ENCODE data around the gene CEP68.

CEP68 gene

DNA sequence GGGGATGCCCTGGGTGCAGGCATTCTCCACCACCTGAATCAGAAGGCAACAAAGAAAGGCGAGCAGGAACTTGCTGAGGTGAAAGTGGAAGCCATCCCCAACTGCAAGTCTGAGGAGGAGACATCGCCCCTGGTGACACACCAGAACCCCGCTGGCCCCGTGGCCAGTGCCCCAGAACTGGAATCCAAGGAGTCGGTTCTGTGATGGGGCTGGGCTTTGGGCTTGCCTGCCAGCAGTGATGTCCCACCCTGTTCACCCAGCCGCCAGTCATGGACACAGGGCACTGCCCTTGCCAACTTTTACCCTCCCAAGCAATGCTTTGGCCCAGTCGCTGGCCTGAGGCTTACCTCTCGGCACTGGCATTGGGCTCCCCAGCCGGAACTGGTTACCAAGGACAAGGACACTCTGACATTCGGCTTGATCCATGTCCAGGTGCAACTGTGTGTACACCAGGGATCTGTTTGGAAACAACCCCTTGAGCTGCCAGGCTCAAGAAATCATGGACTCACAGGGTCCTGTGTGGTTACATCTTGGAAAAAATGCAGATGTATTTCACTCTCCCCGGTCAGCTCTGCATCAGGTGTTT, 35.2 kb upstream of the CEP68 start:
- Histone ChIP-seq H3K9ac (no peak overlapping the region), H3K27ac (no peak overlapping the region), H3K4me3 (no peak overlapping the region), H3K36me3 (peaks cover 76% of the 10 kb centered on the region), H3K4me2 (no peak overlapping the region), H3K27me3 (no peaks in the 10 kb centered on the region), H3K4me1 (peaks cover 49% of the 10 kb centered on the region), H4K20me1 (no peaks in the 10 kb centered on the region), H3K9me3 (no peaks in the 10 kb centered on the region)
- no peak for TF ChIP-seq Cebpa-rat (IDR thresholded peaks at IDR 0.05)

- Histone ChIP-seq H3K4me1 (peaks cover 51% of the 10 kb centered on the region), H3K9ac (no peak overlapping the region), H3K9me3 (no peaks in the 10 kb centered on the region), H3K27ac (no peak overlapping the region), H3K4me3 (no peak overlapping the region), H3K27me3 (no peaks in the 10 kb centered on the region), H3K4me2 (no peak overlapping the region), H3K36me3 (peaks cover 70% of the 10 kb centered on the region), H4K20me1 (no peaks in the 10 kb centered on the region)
- no peak for TF ChIP-seq Cebpa-rat (IDR thresholded peaks at IDR 0.05)
These were observed 34.5 kb upstream of the CEP68 start for GRCh38 chr2:65021709-65022108.

GRCh38 chr2:65022189-65022588, 34.0 kb upstream of the CEP68 start:
- H3K9me3 ChIP-seq: no peaks in the 10 kb centered on the region
- no peak overlapping the region for H3K9ac ChIP-seq
- peaks cover 66% of the 10 kb centered on the region for H3K36me3 ChIP-seq
- no peaks in the 10 kb centered on the region for H3K27me3 ChIP-seq
- H4K20me1 ChIP-seq: no peaks in the 10 kb centered on the region
- H3K4me1 ChIP-seq: peaks cover 51% of the 10 kb centered on the region
- TF ChIP-seq Cebpa-rat (IDR thresholded peaks at IDR 0.05): no peak
- no peak overlapping the region for H3K4me3 ChIP-seq
- H3K27ac ChIP-seq: no peak overlapping the region
- no peak overlapping the region for H3K4me2 ChIP-seq

- Histone ChIP-seq H3K27ac (no peak overlapping the region), H3K9me3 (no peaks in the 10 kb centered on the region), H3K9ac (no peak overlapping the region), H4K20me1 (no peaks in the 10 kb centered on the region), H3K4me1 (peaks cover 50% of the 10 kb centered on the region), H3K4me2 (no peak overlapping the region; the same call in 1 of the 2 replicates), H3K36me3 (peaks cover 55% of the 10 kb centered on the region), H3K4me3 (no peak overlapping the region), H3K27me3 (no peaks in the 10 kb centered on the region)
- TF ChIP-seq Cebpa-rat (IDR thresholded peaks at IDR 0.05): no peak
These were observed 32.5 kb upstream of the CEP68 start for GRCh38 chr2:65023742-65024141.

GRCh38 chr2:65024149-65024829, 31.9 kb upstream of the CEP68 start:
- Histone ChIP-seq H3K4me1 (peaks cover 48% of the 10 kb centered on the region), H3K36me3 (peaks cover 49% of the 10 kb centered on the region), H3K27me3 (no peaks in the 10 kb centered on the region), H3K4me2 (peak overlapping the region; percentile 36), H3K4me3 (no peak overlapping the region), H3K9me3 (no peaks in the 10 kb centered on the region), H3K27ac (no peak overlapping the region), H3K9ac (no peak overlapping the region), H4K20me1 (no peaks in the 10 kb centered on the region)
- no peak for TF ChIP-seq Cebpa-rat (IDR thresholded peaks at IDR 0.05)

GRCh38 chr2:65025453-65026123, 30.6 kb upstream of the CEP68 start:
- Histone ChIP-seq H3K4me2 (peak overlapping the region; percentile 69), H3K27ac (peak overlapping the region; percentile 3; the same call in 1 of the 2 replicates)
- no peak for TF ChIP-seq Cebpa-rat (IDR thresholded peaks at IDR 0.05)

DNA sequence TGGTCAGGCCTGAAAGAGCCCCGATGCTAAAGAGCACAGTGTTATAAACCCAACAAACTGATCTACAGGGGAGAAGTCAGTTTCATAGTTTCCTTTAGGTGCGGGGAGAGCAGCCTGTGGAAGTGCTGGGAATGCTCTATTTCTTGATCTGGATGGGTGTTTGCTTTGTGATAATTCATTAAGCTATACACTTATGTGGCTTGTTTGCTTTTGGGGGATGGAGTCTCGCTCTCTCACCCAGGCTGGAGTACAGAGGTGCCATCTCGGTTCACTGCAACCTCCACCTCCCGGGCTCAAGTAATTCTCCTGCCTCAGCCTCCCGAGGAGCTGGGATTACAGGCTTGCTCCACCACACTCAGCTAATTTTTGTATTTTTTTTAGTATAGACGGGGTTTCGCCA, 30.1 kb upstream of the CEP68 start:
- H3K9ac ChIP-seq: no peak overlapping the region
- H3K4me3 ChIP-seq: no peak overlapping the region
- peak overlapping the region; percentile 69 for H3K4me2 ChIP-seq
- no peaks in the 10 kb centered on the region for H3K27me3 ChIP-seq
- H3K9me3 ChIP-seq: no peaks in the 10 kb centered on the region
- H4K20me1 ChIP-seq: no peaks in the 10 kb centered on the region
- peaks cover 31% of the 10 kb centered on the region for H3K36me3 ChIP-seq
- peaks cover 54% of the 10 kb centered on the region for H3K4me1 ChIP-seq
- TF ChIP-seq Cebpa-rat (IDR thresholded peaks at IDR 0.05): no peak
- H3K27ac ChIP-seq: peak overlapping the region; percentile 3; the same call in 1 of the 2 replicates

More at GRCh38 chr2:65025453-65026123, 30.6 kb upstream of the CEP68 start:
- no peaks in the 10 kb centered on the region for H4K20me1 ChIP-seq
- no peak overlapping the region for H3K4me3 ChIP-seq
- H3K36me3 ChIP-seq: peaks cover 36% of the 10 kb centered on the region
- no peaks in the 10 kb centered on the region for H3K27me3 ChIP-seq
- H3K9me3 ChIP-seq: no peaks in the 10 kb centered on the region
- no peak overlapping the region for H3K9ac ChIP-seq
- peaks cover 49% of the 10 kb centered on the region for H3K4me1 ChIP-seq

DNA sequence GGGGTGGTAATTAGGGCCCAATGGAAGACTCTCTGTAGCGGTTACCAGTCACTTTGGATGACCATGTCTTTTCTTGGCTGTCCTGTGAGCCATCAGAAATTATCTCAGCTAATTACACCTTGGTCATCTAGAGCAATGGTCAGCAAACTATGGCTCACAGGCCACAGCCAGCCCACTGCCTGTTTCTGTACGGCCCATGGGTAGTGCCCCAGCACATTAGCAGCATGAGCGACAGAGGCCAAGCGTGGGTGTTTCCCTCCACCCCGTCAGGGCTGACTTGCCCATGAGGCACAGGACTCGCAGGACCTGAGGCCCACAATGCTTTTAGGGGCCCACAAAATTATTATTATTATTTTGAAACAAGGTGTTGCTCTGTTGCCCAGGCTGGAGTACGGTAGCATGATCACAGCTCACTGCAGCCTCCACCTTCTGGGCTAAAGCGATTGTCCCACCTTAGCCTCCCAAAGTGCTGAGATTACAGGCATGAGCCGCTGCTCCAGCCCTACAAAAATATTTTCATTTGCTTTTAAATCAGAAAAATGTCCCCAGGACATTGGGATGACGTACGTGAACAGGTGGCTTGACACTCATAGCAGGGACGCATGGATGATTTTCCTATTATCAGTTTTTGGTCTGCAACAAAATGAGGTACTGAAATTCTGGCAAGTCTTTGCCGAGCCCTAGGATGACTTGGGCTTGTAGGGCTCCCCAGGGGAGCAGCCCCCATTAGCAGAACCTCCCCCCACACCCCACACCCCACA, 29.3 kb upstream of the CEP68 start:
- Histone ChIP-seq H3K4me2 (peak overlapping the region; percentile 69), H3K9ac (no peak overlapping the region), H3K36me3 (peaks cover 23% of the 10 kb centered on the region), H3K4me1 (peaks cover 62% of the 10 kb centered on the region), H3K27ac (0 out of 2 replicates have a peak overlapping the region, but pooled peaks have one; percentile 3), H4K20me1 (no peaks in the 10 kb centered on the region), H3K9me3 (no peaks in the 10 kb centered on the region), H3K27me3 (no peaks in the 10 kb centered on the region), H3K4me3 (no peak overlapping the region)
- no peak for TF ChIP-seq Cebpa-rat (IDR thresholded peaks at IDR 0.05)

- H4K20me1 ChIP-seq: no peaks in the 10 kb centered on the region
- H3K36me3 ChIP-seq: peaks cover 15% of the 10 kb centered on the region
- no peak overlapping the region for H3K4me3 ChIP-seq
- H3K4me2 ChIP-seq: peak overlapping the region; percentile 69
- no peak overlapping the region for H3K9ac ChIP-seq
- no peaks in the 10 kb centered on the region for H3K9me3 ChIP-seq
- no peaks in the 10 kb centered on the region for H3K27me3 ChIP-seq
- H3K27ac ChIP-seq: peak overlapping the region; percentile 35; the same call in 1 of the 2 replicates
- H3K4me1 ChIP-seq: peaks cover 70% of the 10 kb centered on the region
- TF ChIP-seq Cebpa-rat (IDR thresholded peaks at IDR 0.05): no peak
These were observed 28.5 kb upstream of the CEP68 start for GRCh38 chr2:65027616-65028244.

Data from BLaER1 (cell line).